Measurements from ENCODE around the gene JPH4. TPM values are rescaled to one million over a fixed set of nuclear protein-coding genes. Genes with fewer than 3 reads are reported as not detected.

Gene JPH4
- total RNA-seq, 1 donor from 2014 or later = 4.7 TPM

DNA sequence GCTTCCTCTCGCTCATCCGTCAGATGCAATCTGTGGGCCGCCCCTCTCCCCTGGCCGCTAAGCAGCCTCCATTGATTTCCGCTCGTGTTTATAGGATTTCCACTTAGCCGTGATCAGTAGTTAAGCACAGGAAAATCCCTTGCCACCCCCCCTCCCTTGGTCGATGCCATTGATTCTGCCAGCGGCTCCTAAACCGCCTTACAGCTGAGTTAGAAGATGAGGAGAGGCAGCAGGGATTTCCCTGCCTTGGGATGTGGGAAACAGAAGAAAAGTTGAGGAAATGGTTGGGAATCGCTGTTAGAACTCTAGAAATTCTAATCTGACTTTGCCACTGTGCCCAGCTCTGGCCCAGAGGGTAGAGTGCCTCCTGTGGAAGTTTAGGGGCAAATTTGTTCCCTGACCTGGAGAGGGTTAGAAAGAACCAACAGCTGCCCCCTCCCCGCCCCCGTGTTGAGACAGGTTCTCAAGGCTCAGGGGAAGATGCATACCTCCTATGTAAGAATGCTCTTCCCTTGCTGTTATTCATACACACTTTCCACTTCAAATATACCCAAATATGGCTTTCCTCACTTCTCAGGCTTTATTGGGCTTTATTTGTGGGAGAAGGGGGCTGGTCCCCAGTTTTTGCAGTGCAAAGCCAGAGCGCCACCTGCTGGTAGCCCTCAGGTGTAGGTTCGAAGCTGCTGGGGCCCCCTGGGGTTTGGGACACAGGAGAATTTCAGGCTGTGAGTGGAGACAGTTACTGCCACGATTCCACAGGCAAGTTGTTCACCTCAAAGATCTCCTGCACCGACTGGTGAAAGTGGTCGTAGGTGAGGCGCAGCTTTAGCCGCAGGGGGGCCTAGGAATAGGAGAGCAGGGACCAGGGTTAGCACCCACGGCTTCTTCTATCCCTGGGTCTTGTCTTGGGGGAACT lies 19.3 kb downstream of the JPH4 start:
- Histone ChIP-seq H3K4me3 (no peak overlapping the region), H3K9me3 (no peaks in the 10 kb centered on the region), H3K36me3 (peaks cover 0 to 10% of the 10 kb centered on the region in 2 donors), H3K27ac (no peak overlapping the region), H3K27me3 (no peaks in the 10 kb centered on the region), H3K4me1 (peaks cover 5 to 21% of the 10 kb centered on the region in 2 donors)
- no peak for DNase-seq (ENCODE audit: low spot score in 2 of 2)
- intact Hi-C loops (cut with DNase I) = loop anchor here (5.0 to 10.0 kb wide), 3 partner anchors 194 to 533 kb away; partner anchors contain the start of genes EFS, PABPN1 and PCK2
- TF ChIP-seq, protein P1, sequence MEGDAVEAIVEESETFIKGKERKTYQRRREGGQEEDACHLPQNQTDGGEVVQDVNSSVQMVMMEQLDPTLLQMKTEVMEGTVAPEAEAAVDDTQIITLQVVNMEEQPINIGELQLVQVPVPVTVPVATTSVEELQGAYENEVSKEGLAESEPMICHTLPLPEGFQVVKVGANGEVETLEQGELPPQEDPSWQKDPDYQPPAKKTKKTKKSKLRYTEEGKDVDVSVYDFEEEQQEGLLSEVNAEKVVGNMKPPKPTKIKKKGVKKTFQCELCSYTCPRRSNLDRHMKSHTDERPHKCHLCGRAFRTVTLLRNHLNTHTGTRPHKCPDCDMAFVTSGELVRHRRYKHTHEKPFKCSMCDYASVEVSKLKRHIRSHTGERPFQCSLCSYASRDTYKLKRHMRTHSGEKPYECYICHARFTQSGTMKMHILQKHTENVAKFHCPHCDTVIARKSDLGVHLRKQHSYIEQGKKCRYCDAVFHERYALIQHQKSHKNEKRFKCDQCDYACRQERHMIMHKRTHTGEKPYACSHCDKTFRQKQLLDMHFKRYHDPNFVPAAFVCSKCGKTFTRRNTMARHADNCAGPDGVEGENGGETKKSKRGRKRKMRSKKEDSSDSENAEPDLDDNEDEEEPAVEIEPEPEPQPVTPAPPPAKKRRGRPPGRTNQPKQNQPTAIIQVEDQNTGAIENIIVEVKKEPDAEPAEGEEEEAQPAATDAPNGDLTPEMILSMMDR (IDR thresholded peaks at IDR 0.05) = peak; percentile 57 to 82 (median 80)

DNA sequence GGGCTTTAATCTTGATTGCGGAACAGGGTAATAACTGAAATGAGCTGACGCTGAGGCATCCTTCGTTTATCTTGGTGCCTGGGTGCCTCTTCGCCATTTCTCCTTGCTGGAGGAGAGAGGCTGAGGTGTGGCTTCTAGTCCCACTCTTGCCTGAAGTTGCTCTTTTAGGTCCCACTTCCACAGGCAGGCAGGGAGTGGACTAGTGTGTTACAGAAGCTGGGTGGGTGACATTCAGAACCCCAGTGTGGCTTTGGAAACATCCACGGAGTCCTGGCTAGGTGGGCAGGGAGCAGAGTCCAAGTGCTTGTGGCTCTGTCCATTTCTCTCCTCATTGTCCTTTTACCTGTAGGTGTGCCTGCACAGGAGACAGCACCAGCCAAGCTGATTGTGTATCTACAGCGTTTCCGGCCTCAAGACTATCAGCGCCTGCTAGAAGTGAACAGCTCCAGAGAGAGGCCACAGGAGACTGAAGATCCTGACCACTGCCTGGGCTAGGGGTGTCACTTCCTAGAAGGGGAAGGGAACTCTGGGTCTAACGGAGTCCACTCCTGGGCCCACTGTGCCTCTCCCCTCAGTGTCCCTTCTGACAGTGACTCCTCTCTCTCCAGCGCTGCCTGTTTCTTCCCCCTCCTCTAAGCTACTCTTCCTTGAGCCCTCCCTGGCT lies 20.1 kb downstream of the JPH4 start:
- DNase-seq (ENCODE audit: low spot score in 2 of 2) = no peak
- TF ChIP-seq, protein P1 (IDR thresholded peaks at IDR 0.05) = no peak
- intact Hi-C loops (cut with DNase I) = loop anchor here (5.0 to 10.0 kb wide), 3 partner anchors 194 to 534 kb away; partner anchors contain the start of genes EFS, PABPN1 and PCK2
- H3K4me1 ChIP-seq = peaks cover 5 to 21% of the 10 kb centered on the region in 2 donors
- no peaks in the 10 kb centered on the region for H3K27me3 ChIP-seq
- H3K9me3 ChIP-seq = no peaks in the 10 kb centered on the region
- H3K36me3 ChIP-seq = peaks cover 0 to 10% of the 10 kb centered on the region in 2 donors
- H3K4me3 ChIP-seq = no peak overlapping the region
- no peak overlapping the region for H3K27ac ChIP-seq

DNA sequence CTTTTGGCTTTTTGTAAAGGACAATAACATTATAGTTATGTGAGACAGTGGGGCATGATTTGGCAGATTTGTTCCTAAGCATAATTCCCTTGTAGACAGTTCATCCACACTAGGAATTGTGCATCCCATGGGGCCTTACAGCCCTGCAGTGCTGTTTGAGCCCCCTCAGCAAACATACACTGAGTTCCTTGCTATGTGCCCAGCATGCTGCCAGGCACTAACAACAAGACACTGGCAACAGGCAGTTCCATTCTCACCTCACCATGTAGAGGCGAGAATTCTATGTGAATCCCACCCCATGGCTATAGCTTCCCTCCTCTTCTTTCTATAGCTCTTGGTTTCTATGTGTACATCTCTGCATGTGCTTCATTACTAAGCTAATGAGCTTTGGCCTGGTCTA lies 20.6 kb downstream of the JPH4 start:
- H3K36me3 ChIP-seq = peaks cover 0 to 10% of the 10 kb centered on the region in 2 donors
- no peaks in the 10 kb centered on the region for H3K27me3 ChIP-seq
- intact Hi-C loops (cut with DNase I) = loop anchor here (2.0 to 10.0 kb wide), 4 partner anchors 89 to 534 kb away; partner anchors contain the start of genes EFS, NGDN, PABPN1 and PCK2
- no peaks in the 10 kb centered on the region for H3K9me3 ChIP-seq
- TF ChIP-seq, protein P1 (IDR thresholded peaks at IDR 0.05) = no peak
- H3K4me1 ChIP-seq = peaks cover 5 to 21% of the 10 kb centered on the region in 2 donors
- no peak overlapping the region for H3K27ac ChIP-seq
- H3K4me3 ChIP-seq = no peak overlapping the region
- DNase-seq (ENCODE audit: low spot score in 2 of 2) = no peak

DNA sequence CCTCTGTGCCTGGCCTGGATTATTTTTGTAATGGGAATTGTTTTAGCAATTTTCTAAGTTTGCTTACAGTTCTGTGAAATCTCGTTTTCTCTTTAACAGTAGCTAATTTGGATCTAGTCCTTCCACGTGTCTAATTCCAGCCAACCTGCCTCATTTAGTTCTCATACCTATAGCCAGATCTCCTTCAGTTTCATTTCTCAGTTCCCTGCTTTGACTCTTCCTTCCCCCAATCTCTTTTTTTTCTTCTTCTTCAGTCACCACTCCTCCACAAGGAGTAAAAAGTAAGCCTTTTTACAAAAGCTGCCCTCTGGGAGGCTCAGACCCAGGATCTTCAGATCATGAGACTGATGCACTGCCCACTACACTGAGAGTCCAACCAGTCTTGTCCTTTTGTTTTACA lies 21.1 kb downstream of the JPH4 start:
- Histone ChIP-seq H3K9me3 (no peaks in the 10 kb centered on the region), H3K27ac (no peak overlapping the region), H3K4me3 (peak overlapping the region in 1 of 2 donors; percentile 85), H3K4me1 (peaks cover 5 to 21% of the 10 kb centered on the region in 2 donors), H3K36me3 (peaks cover 0 to 10% of the 10 kb centered on the region in 2 donors), H3K27me3 (no peaks in the 10 kb centered on the region)
- intact Hi-C loops (cut with DNase I) = loop anchor here (2.0 to 10.0 kb wide), 4 partner anchors 89 to 535 kb away; partner anchors contain the start of genes EFS, NGDN, PABPN1 and PCK2
- DNase-seq (ENCODE audit: low spot score in 2 of 2) = no peak
- TF ChIP-seq, protein P1 (IDR thresholded peaks at IDR 0.05) = no peak

DNA sequence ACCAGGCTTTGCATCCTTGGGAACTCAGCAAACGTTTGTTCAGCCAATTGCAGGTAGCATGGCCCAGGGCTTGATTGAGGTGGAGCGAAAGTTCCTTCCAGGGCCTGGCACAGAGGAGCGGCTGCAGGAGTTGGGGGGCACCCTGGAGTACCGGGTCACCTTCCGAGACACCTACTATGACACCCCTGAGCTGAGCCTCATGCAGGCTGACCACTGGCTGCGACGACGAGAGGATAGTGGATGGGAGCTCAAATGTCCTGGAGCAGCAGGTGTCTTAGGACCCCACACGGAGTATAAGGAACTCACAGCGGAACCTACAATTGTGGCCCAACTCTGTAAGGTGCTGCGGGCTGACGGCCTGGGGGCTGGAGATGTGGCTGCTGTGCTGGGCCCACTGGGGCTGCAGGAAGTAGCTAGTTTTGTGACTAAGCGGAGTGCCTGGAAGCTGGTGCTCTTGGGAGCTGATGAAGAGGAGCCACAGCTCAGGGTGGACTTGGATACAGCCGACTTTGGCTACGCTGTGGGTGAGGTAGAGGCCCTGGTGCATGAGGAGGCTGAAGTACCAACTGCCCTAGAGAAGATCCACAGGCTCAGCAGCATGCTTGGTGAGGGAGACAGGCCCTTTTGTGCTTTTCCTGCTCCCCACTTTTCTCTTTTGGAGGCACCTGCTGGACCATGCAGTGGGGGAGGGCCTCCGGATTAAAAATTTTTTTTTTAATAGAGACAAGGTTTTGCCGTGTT lies 21.7 kb downstream of the JPH4 start:
- Histone ChIP-seq H3K27ac (peak overlapping the region; percentile 92 to 97), H3K4me1 (peaks cover 5 to 22% of the 10 kb centered on the region in 2 donors)
- intact Hi-C loops (cut with DNase I) = loop anchor here (2.0 to 10.0 kb wide), 4 partner anchors 88 to 535 kb away; partner anchors contain the start of genes EFS, NGDN, PABPN1 and PCK2

More for the DNA sequence above, 21.7 kb downstream of the JPH4 start:
- Histone ChIP-seq H3K4me3 (peak overlapping the region; percentile 85 to 89), H3K36me3 (peaks cover 0 to 10% of the 10 kb centered on the region in 2 donors), H3K9me3 (no peaks in the 10 kb centered on the region), H3K27me3 (no peaks in the 10 kb centered on the region)
- TF ChIP-seq, protein P1 (IDR thresholded peaks at IDR 0.05) = no peak
- DNase-seq (ENCODE audit: low spot score in 2 of 2) = no peak
